ENCODE results near the gene TBP.

DNA sequence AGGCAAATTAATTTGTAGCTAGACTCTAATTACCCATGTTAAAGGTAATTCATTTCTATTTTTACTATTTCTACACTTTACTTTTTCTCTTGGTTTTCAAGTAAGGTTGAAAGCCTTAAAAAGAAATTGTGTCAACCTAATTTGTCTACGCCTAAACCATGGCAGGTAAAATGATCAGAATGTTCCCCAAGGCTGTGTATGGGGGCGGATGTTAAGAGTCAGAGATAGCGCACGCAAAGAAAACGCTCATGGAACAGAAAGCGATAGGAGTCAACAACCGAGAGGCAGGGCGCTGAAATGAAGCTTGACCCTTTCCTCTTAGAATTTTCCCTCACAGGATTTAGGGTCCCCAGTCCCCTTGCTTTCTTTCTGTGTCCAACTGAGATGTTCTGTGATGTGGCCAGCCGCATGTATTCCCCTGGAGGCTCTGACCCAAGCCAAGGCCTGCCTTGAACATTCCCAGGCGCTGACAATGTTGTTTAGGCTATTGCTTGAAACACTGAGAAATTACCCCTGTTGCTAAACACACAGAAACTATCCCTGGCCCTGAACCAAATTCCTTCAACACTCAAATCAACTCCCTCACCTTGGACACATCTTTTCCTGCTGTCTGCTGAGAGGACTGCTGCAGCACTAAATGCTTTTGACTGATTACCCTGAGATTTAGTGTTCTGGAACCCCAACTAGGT is 12.0 kb upstream of the TBP start:
- TF ChIP-seq EZH2 (IDR thresholded peaks at IDR 0.05; ENCODE audit: borderline replicate concordance, insufficient read depth, low read depth, low read length, poor library complexity, severe bottlenecking), result no peak
- TF ChIP-seq, protein P1, sequence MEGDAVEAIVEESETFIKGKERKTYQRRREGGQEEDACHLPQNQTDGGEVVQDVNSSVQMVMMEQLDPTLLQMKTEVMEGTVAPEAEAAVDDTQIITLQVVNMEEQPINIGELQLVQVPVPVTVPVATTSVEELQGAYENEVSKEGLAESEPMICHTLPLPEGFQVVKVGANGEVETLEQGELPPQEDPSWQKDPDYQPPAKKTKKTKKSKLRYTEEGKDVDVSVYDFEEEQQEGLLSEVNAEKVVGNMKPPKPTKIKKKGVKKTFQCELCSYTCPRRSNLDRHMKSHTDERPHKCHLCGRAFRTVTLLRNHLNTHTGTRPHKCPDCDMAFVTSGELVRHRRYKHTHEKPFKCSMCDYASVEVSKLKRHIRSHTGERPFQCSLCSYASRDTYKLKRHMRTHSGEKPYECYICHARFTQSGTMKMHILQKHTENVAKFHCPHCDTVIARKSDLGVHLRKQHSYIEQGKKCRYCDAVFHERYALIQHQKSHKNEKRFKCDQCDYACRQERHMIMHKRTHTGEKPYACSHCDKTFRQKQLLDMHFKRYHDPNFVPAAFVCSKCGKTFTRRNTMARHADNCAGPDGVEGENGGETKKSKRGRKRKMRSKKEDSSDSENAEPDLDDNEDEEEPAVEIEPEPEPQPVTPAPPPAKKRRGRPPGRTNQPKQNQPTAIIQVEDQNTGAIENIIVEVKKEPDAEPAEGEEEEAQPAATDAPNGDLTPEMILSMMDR (IDR thresholded peaks at IDR 0.05), result no peak

Measured in B cell (primary cell).